ENCODE measurements around the gene EIF2AK3. TPM values are rescaled to one million over a fixed set of nuclear protein-coding genes. Genes with fewer than 3 reads are reported as not detected.
A peak's percentile ranks its signal among the peaks of the same experiment; 100 is the strongest.

The EIF2AK3 gene
- total and polyA plus RNA-seq, 12 donors = 4.6 to 21.5 (median 9.9) TPM

GRCh38 chr2:88614497-88615157 lies 12.6 kb downstream of the EIF2AK3 start:
- Histone ChIP-seq H3K4me1 (peaks cover 0 to 39% (median 15%) of the 10 kb centered on the region in 9 donors), H3K27me3 (no peaks in the 10 kb centered on the region), H3K4me3 (no peak overlapping the region), H3K9me3 (no peaks in the 10 kb centered on the region), H3K27ac (peak overlapping the region in 1 of 10 donors; percentile 5), H3K36me3 (peaks cover 0 to 34% (median 0%) of the 10 kb centered on the region in 9 donors)
- no peak for ATAC-seq
- WGBS, 2 donors = 95 to 98% methylated on average over 3 of the region's 3 CpGs
- TF ChIP-seq CTCF (IDR thresholded peaks at IDR 0.05) = no peak
- no peak for DNase-seq
- intact Hi-C loops (cut with DNase I) = no loop called here

GRCh38 chr2:88613921-88614320 lies 13.3 kb downstream of the EIF2AK3 start:
- WGBS, 2 donors = 67 to 71% methylated on average over 4 of the region's 4 CpGs
- peak overlapping the region in 2 of 10 donors; percentile 5 to 26 for H3K27ac ChIP-seq
- H3K9me3 ChIP-seq = no peaks in the 10 kb centered on the region
- DNase-seq (no peak), ATAC-seq (peak in 3 of 8 donors; percentile 54 to 77 (median 58))
- no peak overlapping the region for H3K4me3 ChIP-seq
- peaks cover 0 to 39% (median 0%) of the 10 kb centered on the region in 9 donors for H3K36me3 ChIP-seq
- no peaks in the 10 kb centered on the region for H3K27me3 ChIP-seq
- peaks cover 0 to 37% (median 15%) of the 10 kb centered on the region in 9 donors for H3K4me1 ChIP-seq
- TF ChIP-seq CTCF (IDR thresholded peaks at IDR 0.05) = no peak
- intact Hi-C loops (cut with DNase I) = no loop called here

- no peak for TF ChIP-seq CTCF (IDR thresholded peaks at IDR 0.05)
- Histone ChIP-seq H3K4me3 (no peak overlapping the region), H3K4me1 (peaks cover 0 to 46% (median 17%) of the 10 kb centered on the region in 9 donors), H3K27me3 (no peaks in the 10 kb centered on the region), H3K9me3 (no peaks in the 10 kb centered on the region), H3K36me3 (peaks cover 0 to 35% (median 0%) of the 10 kb centered on the region in 9 donors), H3K27ac (no peak overlapping the region)
- DNase-seq (no peak), ATAC-seq (peak in 1 of 8 donors; percentile 59)
- WGBS, 2 donors = 76 to 94% methylated on average over 3 of the region's 3 CpGs
- intact Hi-C loops (cut with DNase I) = no loop called here
Observed at GRCh38 chr2:88608184-88608583, 19.1 kb downstream of the EIF2AK3 start.

GRCh38 chr2:88607416-88607815 lies 19.8 kb downstream of the EIF2AK3 start:
- Histone ChIP-seq H3K4me3 (no peak overlapping the region), H3K27me3 (no peaks in the 10 kb centered on the region), H3K36me3 (peaks cover 0 to 27% (median 0%) of the 10 kb centered on the region in 9 donors), H3K9me3 (no peaks in the 10 kb centered on the region), H3K4me1 (peaks cover 0 to 47% (median 25%) of the 10 kb centered on the region in 9 donors), H3K27ac (peak overlapping the region in 1 of 10 donors; percentile 13)
- DNase-seq (no peak), ATAC-seq (no peak)
- 69 to 72% methylated on average over 2 of the region's 2 CpGs for WGBS, 2 donors
- TF ChIP-seq CTCF (IDR thresholded peaks at IDR 0.05) = no peak
- intact Hi-C loops (cut with DNase I) = no loop called here

Data from heart right ventricle (tissue), 16 donors.